Measurements from ENCODE around the gene ANXA4.
"Not testable (repeated sequence)": the region's sequence is repeated elsewhere in the genome, so short reads cannot be mapped to it uniquely, and the experiment has no call there.

Gene ANXA4

GRCh38 chr2:69804416-69804815 lies 62.5 kb downstream of the ANXA4 start:
- no peak for DNase-seq (ENCODE audit: low read depth in 1 of 2, low spot score in 1 of 2)

DNA sequence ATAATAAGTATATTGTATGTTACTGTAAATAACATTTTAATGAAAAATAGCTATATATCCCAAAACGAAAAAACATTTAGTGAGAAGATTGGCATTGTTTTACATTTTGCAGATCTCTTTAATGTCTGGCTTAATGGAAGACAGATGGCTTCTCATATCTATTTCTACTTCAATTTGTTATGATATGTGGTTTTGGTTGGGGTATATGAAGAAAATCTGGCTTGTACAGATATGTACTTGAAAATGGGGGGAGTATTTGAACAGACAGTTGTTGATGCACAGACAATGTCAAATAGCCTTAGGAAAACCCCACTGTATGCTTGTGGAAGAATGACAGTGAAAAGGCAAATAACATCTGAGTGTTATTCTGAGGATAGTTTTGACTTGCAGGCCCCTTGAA lies 64.0 kb downstream of the ANXA4 start:
- DNase-seq (ENCODE audit: low read depth in 1 of 2, low spot score in 1 of 2), result no peak

- DNase-seq (ENCODE audit: low read depth in 1 of 2, low spot score in 1 of 2), result no peak
Observed at GRCh38 chr2:69807821-69808540, 66.0 kb downstream of the ANXA4 start.

DNA sequence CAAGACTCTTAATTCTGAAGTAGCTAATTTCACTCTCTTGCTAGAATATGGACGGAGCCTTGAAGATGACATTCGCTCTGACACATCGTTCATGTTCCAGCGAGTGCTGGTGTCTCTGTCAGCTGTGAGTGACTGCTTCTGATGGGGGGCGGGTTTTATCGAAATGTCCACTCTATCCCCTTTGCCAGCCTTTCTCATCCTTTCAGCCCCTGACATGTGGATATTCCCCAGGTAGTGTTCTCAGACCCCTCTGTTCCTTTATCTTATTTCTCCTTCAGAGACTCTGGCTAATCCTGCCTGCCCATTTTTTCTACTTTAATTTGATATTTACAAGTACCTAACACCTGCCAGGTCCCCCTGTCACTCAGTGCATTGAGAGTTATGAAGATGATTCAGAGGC lies 68.6 kb downstream of the ANXA4 start:
- DNase-seq (ENCODE audit: low read depth in 1 of 2, low spot score in 1 of 2), result no peak

GRCh38 chr2:69811018-69811417 lies 69.1 kb downstream of the ANXA4 start:
- DNase-seq (ENCODE audit: low read depth in 1 of 2, low spot score in 1 of 2), result no peak

DNA sequence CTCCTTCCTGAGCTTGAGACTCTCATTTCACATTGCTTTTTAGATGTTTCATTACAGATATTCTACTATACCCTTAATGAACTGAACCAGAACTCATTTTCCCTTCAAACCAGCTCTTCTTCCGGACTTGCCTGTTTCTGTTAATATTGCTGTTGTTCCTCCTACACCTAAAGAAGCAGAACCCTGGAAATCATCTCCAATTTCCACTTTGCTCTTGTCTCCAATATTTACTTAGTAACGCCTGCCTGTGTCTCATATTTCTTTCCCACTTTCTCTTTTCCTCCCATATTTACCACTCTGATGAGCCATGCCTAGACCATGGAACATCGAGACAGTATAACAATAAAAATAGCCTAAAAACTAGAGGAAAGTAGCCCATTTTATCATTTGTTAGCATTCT lies 69.7 kb downstream of the ANXA4 start:
- no peak for DNase-seq (ENCODE audit: low read depth in 1 of 2, low spot score in 1 of 2)

- no peak for DNase-seq (ENCODE audit: low read depth in 1 of 2, low spot score in 1 of 2)
Observed at GRCh38 chr2:69815717-69816116, 73.8 kb downstream of the ANXA4 start.

- peak; percentile 17 to 52 for DNase-seq (ENCODE audit: low read depth in 1 of 2, low spot score in 1 of 2)
Observed at GRCh38 chr2:69816923-69817542, 75.1 kb downstream of the ANXA4 start.

DNA sequence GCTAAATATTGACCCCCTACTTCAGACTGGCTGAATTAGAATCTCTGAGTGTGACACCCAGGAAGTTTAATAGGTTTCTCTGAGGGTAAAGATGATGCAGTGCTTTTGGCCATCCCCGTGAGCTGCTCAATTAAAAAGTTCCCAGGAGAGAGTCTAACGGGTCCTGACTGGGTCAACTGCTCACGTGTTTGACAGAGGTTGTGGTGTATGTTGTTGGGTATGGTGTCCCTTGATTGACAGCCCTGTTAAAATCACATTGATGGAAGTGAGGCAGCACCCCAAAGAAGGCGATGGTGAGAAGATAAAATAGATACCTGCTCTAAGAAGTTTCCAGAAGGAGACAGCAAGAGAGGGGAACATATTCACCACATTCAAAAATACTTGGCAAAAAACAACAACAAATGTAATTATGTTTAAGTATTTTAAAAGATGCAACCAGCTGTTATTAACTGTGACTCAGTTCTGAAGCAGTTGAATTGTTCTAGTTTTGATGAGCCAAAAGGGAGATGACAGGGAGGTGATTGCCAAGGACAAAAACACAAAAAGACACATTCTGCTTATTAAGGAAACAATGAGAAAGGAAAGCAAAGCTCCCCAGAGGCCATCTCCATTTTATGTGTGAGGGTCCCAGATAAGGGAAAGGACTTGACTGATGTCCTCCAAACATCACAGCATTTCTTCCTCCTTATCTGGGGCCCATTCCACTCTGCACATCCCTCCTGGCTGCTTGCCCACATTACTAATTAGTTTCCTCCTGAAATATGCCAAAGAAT lies 76.0 kb downstream of the ANXA4 start:
- no peak for DNase-seq (ENCODE audit: low read depth in 1 of 2, low spot score in 1 of 2)

- no peak for DNase-seq (ENCODE audit: low read depth in 1 of 2, low spot score in 1 of 2)
Observed at GRCh38 chr2:69827796-69828540, 86.0 kb downstream of the ANXA4 start.

DNA sequence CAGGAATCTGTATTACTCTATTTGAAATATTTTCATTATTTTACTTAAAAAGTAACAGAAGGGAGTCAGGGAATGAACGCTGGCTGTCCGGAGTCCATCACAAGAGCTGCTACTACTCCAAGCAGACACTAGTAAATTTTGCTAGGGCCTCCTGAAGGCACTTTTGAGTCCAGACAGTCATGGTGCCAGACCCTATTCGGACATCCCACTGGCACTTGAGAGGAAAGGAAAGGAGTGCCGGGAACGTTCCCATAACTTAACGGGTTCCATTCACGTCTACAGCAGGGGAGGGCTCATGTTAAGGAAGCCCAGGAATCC lies 87.0 kb downstream of the ANXA4 start:
- no peak for DNase-seq (ENCODE audit: low read depth in 1 of 2, low spot score in 1 of 2)

DNA sequence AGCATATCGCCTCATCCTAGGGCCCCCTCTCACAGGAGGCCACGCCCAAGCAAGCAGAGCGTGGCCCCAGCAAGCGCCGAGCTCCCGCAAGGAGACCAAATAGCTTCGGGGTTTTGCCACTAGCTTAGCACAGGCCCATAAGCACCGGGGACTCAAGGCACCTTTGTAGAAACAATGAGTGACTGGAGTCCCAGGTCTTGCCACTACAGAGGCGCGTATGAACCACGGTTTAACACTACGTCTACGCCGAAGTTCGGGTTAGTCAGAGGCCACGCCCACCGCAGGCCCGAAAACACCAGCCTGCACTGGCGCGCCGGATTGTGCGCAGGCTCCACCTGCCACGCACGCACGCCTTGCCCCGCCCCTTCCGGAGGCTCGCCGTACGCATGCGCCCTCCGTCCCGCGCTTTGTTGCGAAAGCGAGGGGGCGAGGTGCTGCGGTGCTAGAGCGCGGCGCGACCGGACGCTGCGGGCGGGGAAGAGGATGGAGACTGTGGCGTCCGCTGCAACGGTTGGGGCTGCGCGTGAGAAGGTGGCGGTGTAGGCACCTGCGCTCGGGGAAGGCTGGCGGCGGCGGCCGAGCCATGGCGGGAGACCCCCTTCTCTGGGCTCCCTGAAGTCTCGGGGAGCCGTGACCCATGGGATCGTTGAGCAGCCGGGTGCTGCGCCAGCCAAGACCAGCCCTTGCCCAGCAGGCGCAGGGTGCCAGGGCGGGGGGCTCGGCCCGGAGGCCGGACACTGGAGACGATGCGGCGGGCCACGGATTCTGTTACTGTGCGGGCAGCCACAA lies 87.5 kb downstream of the ANXA4 start, which contains the start of gene GMCL1:
Gene GMCL1 (plus strand): TSS at position 405 of the 789 bp plus-strand sequence. CDS start 233 bp downstream, at position 638.
- DNase-seq (ENCODE audit: low read depth in 1 of 2, low spot score in 1 of 2), result peak; percentile 98

GRCh38 chr2:69830045-69830905 lies 88.3 kb downstream of the ANXA4 start:
- DNase-seq (ENCODE audit: low read depth in 1 of 2, low spot score in 1 of 2), result peak; percentile 12 to 18

- DNase-seq (ENCODE audit: low read depth in 1 of 2, low spot score in 1 of 2), result not testable (repeated sequence)
Observed at GRCh38 chr2:69830906-69831241, 88.9 kb downstream of the ANXA4 start.

DNA sequence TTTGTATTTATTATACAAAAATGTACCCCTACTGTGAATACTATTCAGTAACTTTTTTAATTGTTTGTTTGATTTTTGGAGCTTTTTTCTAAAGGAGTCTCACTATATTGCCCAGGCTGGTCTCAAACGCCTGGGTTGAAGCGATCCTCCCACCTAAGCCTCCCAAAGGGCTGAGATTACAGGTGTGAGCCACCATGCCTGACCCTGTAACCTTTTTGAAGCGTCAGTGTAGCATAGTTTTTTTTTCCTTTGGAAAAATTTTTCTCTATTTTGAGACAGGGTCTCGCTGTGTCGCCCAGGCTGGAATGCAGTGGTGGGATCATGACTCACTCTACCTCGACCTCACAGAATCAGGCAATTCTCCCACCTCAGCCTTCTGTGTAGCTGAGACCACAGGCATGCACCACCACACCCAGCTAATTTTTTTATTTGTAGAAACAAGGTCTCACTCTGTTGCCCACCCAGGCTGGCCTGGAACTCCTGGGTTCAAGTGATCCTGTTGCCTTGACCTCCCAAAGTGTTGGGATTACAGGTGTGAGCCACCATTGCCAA lies 89.5 kb downstream of the ANXA4 start:
- no peak for DNase-seq (ENCODE audit: low read depth in 1 of 2, low spot score in 1 of 2)

GRCh38 chr2:69833752-69834151 lies 91.8 kb downstream of the ANXA4 start:
- no peak for DNase-seq (ENCODE audit: low read depth in 1 of 2, low spot score in 1 of 2)

DNA sequence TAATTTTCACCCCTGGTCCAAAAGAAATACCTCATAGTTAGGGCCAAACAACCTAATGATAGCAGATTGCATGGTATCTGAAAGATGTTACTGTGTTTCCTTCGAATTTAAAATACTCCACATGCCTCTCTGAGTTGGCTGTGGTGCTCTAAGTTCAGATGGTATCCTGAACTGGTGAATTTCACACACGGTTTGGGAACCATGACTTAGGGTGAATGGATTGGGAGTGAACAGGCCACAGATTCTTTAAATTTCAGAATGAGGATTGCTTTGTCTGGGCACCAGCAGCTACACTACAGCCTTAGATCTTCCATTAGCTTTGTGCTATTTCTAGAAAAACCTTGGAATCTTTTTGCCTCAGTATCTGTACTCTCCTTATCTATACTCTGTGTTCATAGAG lies 93.7 kb downstream of the ANXA4 start:
- DNase-seq (ENCODE audit: low read depth in 1 of 2, low spot score in 1 of 2), result no peak

GRCh38 chr2:69836316-69836715 lies 94.4 kb downstream of the ANXA4 start:
- no peak for DNase-seq (ENCODE audit: low read depth in 1 of 2, low spot score in 1 of 2)

- DNase-seq (ENCODE audit: low read depth in 1 of 2, low spot score in 1 of 2), result no peak
Observed at GRCh38 chr2:69837533-69837932, 95.6 kb downstream of the ANXA4 start.

DNA sequence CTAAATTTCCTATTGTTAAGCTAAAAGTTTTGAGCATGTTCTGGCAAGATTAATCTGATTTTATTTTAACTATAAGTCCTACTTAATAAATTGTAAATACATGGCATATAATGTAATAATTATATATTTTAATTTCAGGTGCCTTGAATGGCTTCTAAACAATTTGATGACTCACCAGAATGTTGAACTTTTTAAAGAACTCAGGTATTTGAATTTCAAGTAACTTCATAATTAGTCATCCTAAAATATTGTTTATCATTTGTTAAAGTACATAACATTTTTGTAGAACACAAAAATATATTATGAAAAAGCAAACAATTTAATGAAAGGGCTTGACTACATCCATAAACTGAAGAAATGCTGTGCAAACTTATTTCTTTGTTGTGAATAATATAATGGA lies 102.1 kb downstream of the ANXA4 start:
- no peak for DNase-seq (ENCODE audit: low read depth in 1 of 2, low spot score in 1 of 2)

Data from activated T-helper 1 cell treated with anti-CD3 and anti-CD28 coated beads, Interleukin-2, amount 50 U/mL, for 16 hours (primary cell).